ENCODE measurements around the gene SFXN5.

- TF ChIP-seq REST (IDR thresholded peaks at IDR 0.05; ENCODE audit: insufficient read depth in 1 of 2, low read depth in 2 of 2, low read length in 2 of 2): no peak
- TF ChIP-seq TAF1 (IDR thresholded peaks at IDR 0.05; ENCODE audit: borderline replicate concordance, insufficient read depth, low read length): no peak
- no peak for TF ChIP-seq POLR2AphosphoS5 (IDR thresholded peaks at IDR 0.05; ENCODE audit: low read depth, low read length)
- TF ChIP-seq SIN3A (IDR thresholded peaks at IDR 0.05; ENCODE audit: borderline replicate concordance, insufficient read depth, low read length): no peak
- no peak for TF ChIP-seq FOXP2 (optimal IDR thresholded peaks at IDR 0.05; ENCODE audit: borderline replicate concordance, extremely low read depth, extremely low read length, insufficient read depth)
Observed at GRCh38 chr2:72923833-72924352, 147.6 kb downstream of the SFXN5 start.

Data from PFSK-1 (cell line).